GM10266 (cell line): Measurements from ENCODE around the gene KAT7.

Experiments
- DNase-seq: peaks from one replicate; pipeline ENCODE4 v3.0.0; 2012; ENCODE audit errors: extremely low spot score
- CTCF ChIP-seq: IDR thresholded peaks from 2 replicates; pipeline ENCODE4 v1.5.1; 2012; ENCODE audit warnings: mild to moderate bottlenecking, low read depth; ENCODE audit not compliant: control insufficient read depth, insufficient read depth; ENCODE audit errors: missing control alignments

Gene KAT7

GRCh38 chr17:49777563-49777962, 10.9 kb upstream of the KAT7 start:
- TF ChIP-seq CTCF = no peak
- DNase-seq = no peak

GRCh38 chr17:49779156-49779738, 9.2 kb upstream of the KAT7 start:
- no peak for DNase-seq
- TF ChIP-seq CTCF = no peak

GRCh38 chr17:49779739-49780231, 8.7 kb upstream of the KAT7 start:
- peak; percentile 61 for TF ChIP-seq CTCF
- peak; percentile 34 for DNase-seq

GRCh38 chr17:49783071-49783715, 5.3 kb upstream of the KAT7 start:
- TF ChIP-seq CTCF = no peak
- no peak for DNase-seq

- DNase-seq = no peak
- TF ChIP-seq CTCF = no peak
Measured at GRCh38 chr17:49783791-49784190, 4.7 kb upstream of the KAT7 start.

GRCh38 chr17:49784636-49785035, 3.8 kb upstream of the KAT7 start:
- DNase-seq = no peak
- TF ChIP-seq CTCF = no peak

- no peak for DNase-seq
- TF ChIP-seq CTCF = no peak
Measured at GRCh38 chr17:49787884-49788477, 500 bp upstream of the KAT7 start.
